Aorta (tissue), 5 donors: ENCODE results near the gene ANP32E. TPM values are rescaled to one million over a fixed set of nuclear protein-coding genes. Genes with fewer than 3 reads are reported as not detected.
A peak's percentile ranks its signal among the peaks of the same experiment; 100 is the strongest.
"Not testable (repeated sequence)": the region's sequence is repeated elsewhere in the genome, so short reads cannot be mapped to it uniquely, and the experiment has no call there.

Experiments
- ATAC-seq: fragments of 200-7000 bp; cut with Tn5 transposase; one replicate; pipeline ENCODE4 v1.9.1; 2022; ENCODE audit warnings: moderate library complexity; ENCODE audit not compliant: low FRiP score
- DNase-seq, 2 donors: peaks; one replicate each; pipeline ENCODE4 v3.0.0-alpha.2; 2020
- H3K27ac ChIP-seq, 2 donors: one replicate each; pipeline ENCODE4 v1.5.1; 2013; ENCODE audit warnings: low read length in 2 of 2, mild to moderate bottlenecking in 2 of 2, moderate library complexity in 2 of 2, control low read depth in 1 of 2, inconsistent platforms in 1 of 2, low read depth in 1 of 2
- H3K27me3 ChIP-seq, 2 donors: one replicate each; pipeline ENCODE4 v1.6.1; 2013; ENCODE audit warnings: control low read depth in 1 of 2, low read length in 1 of 2, mild to moderate bottlenecking in 1 of 2, moderate library complexity in 1 of 2; ENCODE audit not compliant: insufficient read depth in 2 of 2, control insufficient read depth in 1 of 2
- H3K36me3 ChIP-seq, 2 donors: one replicate each; pipeline ENCODE4 v1.6.1; 2013; ENCODE audit warnings: control low read depth in 1 of 2, low read length in 1 of 2, mild to moderate bottlenecking in 1 of 2; ENCODE audit not compliant: insufficient read depth in 2 of 2, control insufficient read depth in 1 of 2
- H3K4me1 ChIP-seq, 2 donors: one replicate each; pipeline ENCODE4 v1.6.1; 2013; ENCODE audit warnings: low read length in 2 of 2, control low read depth in 1 of 2, mild to moderate bottlenecking in 1 of 2, moderate library complexity in 1 of 2; ENCODE audit not compliant: insufficient read depth in 2 of 2, control insufficient read depth in 1 of 2
- H3K4me3 ChIP-seq, 2 donors: one replicate each; pipeline ENCODE4 v1.5.1; 2013; ENCODE audit warnings: low read length in 2 of 2, control low read depth in 1 of 2, mild to moderate bottlenecking in 1 of 2
- H3K9me3 ChIP-seq: one replicate; pipeline ENCODE4 v1.6.1; 2013; ENCODE audit warnings: mild to moderate bottlenecking, low read length; ENCODE audit not compliant: control insufficient read depth
- WGBS, 2 donors: extraction: QIAGEN DNeasy Blood & Tissue Kit; methylation state at CpG; one replicate each; pipeline ENCODE4 v1.1.7; 2013; 5-methylcytosine and 5-hydroxymethylcytosine counted together
- intact Hi-C, 2 donors: fragments of 100-400 bp; cut with DNase I; formaldehyde crosslinking; loops; one replicate each; pipeline versions ENCODE4 v1.14.2 to v1.15.0; 2022
- polyA plus RNA-seq, 2 donors: library from polyadenylated mRNA; stranded (reverse); fragments of 200-250 nt; gene quantifications; one replicate each; pipeline ENCODE4 v1.2.3, GENCODE V29; 2013
- total RNA-seq, 2 donors: library from RNA; stranded (reverse); fragmentation: NEBNext Ultra II Directional; extraction: Animal tissue kit (Norgen Biotek cat#: 25700); gene quantifications; one replicate each; pipeline ENCODE4 v1.2.1, GENCODE V29; 2021
- donor health status: healthy with polysubstance abuse.
- donor health status: Bipolar disorder and iron deficiency.
- donor health status: DM: no; HTN: no; CAD: no.
- donor health status: DM: no; HTN: no; CAD: no.
- donor health status: DM: yes; HTN: yes; CAD: no.

ANP32E gene
- total and polyA plus RNA-seq, 4 donors: 24.6 to 44.8 (median 35.0) TPM

DNA sequence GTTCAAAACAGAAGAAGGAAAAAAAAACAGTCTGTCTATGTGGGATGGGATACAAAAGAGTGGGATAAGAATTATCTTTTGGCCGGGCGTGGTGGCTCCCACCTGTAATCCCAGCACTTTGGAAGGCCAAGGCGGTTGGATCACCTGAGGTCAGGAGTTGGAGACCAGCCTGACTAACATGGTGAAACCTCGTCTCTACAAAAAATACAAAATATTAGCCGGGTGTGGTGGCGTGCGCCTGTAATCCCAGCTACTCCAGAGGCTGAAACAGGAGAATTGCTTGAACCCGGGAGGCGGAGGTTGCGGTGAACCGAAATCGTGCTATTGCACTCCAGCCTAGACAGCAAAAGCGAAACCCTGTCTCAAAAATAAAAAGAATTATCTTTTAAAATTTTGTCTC, 1.3 kb upstream of the ANP32E start:
- H3K4me3 ChIP-seq, intact Hi-C loops, DNase-seq, H3K27me3 ChIP-seq, H3K36me3 ChIP-seq, H3K4me1 ChIP-seq, H3K9me3 ChIP-seq, ATAC-seq, H3K27ac ChIP-seq: not testable (repeated sequence)
- 95% methylated on average over 13 of the region's 13 CpGs for WGBS, 2 donors

DNA sequence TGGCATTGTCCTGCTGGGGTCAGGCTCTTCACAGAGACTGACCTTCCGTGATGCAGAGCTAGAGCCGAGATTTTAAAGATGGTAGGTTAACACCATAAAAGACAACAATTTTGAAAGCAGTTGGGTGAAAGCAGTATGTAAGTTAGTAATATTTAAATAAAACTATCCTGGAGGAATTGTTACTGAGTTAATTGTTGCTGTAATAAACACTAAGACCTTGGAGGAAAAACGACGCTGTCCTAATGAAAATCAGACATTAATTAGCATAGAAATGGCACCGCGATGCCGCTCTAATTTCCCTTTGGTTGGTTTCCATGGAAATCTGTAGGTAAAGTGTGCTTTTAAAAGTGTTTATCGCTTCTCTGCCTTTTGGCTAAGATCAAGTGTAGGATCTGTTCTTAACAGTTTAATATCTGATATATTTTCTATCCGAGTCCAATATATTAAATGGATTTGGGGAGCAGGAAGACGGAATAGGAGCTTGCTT, 745 bp upstream of the ANP32E start:
- Histone ChIP-seq H3K4me3 (peak overlapping the region; percentile 32 to 61), H3K36me3 (no peaks in the 10 kb centered on the region), H3K27ac (no peak overlapping the region), H3K4me1 (no peaks in the 10 kb centered on the region), H3K27me3 (no peaks in the 10 kb centered on the region), H3K9me3 (no peaks in the 10 kb centered on the region)
- intact Hi-C loops: no loop called here
- 27 to 31% methylated on average over 10 of the region's 10 CpGs for WGBS, 2 donors
- no peak for ATAC-seq
- peak in 1 of 2 donors; percentile 15 for DNase-seq

DNA sequence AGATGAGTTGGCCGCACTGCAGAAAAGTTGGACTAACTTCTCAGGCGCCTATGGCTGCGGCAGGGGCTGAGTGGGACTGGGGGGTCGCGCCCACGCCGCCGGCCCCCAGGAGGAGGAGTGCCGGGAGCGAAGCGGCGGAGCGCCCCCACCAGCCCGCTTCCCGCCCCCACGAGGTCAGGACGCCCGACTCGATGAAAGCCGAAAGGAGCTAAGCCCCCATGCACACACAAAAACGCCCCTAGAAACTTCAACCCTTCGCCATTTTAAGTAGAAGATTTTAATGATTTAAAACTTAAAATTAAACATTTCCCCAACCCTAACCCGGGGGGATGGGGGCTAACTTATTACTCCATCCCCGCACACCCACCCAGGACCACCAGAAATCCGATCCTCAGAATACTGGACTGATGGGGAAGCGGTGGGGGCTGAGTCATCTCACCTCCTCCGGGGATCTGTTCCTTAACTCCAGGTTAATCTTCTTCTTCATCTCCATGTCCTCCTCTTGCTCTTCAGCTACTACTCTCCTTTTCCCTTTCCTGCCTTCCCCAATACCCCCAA, 539 bp downstream of the ANP32E start:
- Histone ChIP-seq H3K9me3 (no peaks in the 10 kb centered on the region), H3K27ac (peak overlapping the region; percentile 77 to 93), H3K27me3 (no peaks in the 10 kb centered on the region), H3K4me3 (peak overlapping the region; percentile 90 to 94), H3K4me1 (no peaks in the 10 kb centered on the region), H3K36me3 (no peaks in the 10 kb centered on the region)
- peak in 1 of 2 donors; percentile 77 for DNase-seq
- intact Hi-C loops: no loop called here
- ATAC-seq: peak; percentile 42
- WGBS, 2 donors: 0 to 1% methylated on average over 26 to 27 of the region's 27 CpGs

DNA sequence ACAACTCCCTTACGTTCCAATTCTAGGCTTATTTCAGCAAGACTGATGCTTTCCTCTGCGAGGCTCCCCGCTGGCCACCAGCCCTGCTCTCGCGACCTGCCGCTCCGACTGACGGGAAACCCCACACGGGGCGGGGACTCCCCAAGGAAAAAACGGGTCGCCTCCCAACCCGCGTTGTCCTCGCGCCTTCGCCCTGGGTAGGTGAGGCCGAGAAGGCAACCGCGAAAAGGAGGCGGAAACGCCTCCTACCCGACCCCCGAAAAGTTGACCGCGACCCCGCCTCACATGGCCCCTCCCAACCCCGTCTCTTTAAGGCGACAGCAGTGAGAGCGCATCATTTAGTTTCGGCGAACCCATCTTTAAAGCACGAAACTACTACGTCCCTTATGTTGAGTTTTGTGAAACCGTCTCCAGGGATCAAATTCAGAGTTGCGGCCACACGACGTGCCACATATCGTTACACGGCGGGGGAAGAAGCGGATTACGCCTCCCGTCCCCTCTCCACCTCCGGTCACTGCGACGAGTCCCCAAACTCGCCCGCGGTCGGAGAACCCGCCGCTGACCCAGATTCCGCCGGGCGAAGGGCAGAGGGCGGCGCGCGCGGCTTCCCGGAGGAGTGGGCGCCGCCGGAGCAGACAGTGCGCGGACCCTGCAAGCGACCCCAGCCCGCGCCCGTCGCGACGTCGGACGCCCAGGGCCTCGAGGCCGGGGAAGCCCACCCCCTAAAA, 1.2 kb downstream of the ANP32E start:
- Histone ChIP-seq H3K27ac (peak overlapping the region; percentile 77 to 93), H3K27me3 (no peaks in the 10 kb centered on the region), H3K36me3 (no peaks in the 10 kb centered on the region), H3K4me1 (no peaks in the 10 kb centered on the region), H3K4me3 (peak overlapping the region; percentile 90 to 94), H3K9me3 (no peaks in the 10 kb centered on the region)
- intact Hi-C loops: loop anchor here in 1 of 2 donors (5.0 kb wide), 1 partner anchor 72 kb away; no protein-coding TSS in a partner anchor
- 0% methylated on average over 78 of the region's 78 CpGs for WGBS, 2 donors
- ATAC-seq (peak; percentile 88), DNase-seq (peak; percentile 93)

DNA sequence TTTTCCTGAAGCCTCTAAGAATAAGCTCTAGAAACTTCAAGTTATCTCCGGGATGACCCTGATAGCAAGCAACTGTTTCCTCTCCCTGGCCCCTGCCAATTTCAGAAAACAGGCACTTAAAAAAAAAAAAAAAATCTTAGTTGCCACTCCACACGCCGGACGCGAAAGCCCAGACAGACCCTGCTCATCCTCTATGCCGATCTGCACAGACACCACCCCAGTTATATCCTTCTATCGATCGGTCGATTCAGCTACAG, 1.7 kb downstream of the ANP32E start:
- intact Hi-C loops: loop anchor here in 1 of 2 donors (5.0 kb wide), 1 partner anchor 72 kb away; no protein-coding TSS in a partner anchor
- 0 to 1% methylated on average over 9 of the region's 9 CpGs for WGBS, 2 donors
- ATAC-seq: no peak
- Histone ChIP-seq H3K4me3 (peak overlapping the region; percentile 90 to 94), H3K4me1 (no peaks in the 10 kb centered on the region), H3K9me3 (no peaks in the 10 kb centered on the region), H3K36me3 (no peaks in the 10 kb centered on the region), H3K27ac (peak overlapping the region; percentile 39 to 93), H3K27me3 (no peaks in the 10 kb centered on the region)
- DNase-seq: no peak

DNA sequence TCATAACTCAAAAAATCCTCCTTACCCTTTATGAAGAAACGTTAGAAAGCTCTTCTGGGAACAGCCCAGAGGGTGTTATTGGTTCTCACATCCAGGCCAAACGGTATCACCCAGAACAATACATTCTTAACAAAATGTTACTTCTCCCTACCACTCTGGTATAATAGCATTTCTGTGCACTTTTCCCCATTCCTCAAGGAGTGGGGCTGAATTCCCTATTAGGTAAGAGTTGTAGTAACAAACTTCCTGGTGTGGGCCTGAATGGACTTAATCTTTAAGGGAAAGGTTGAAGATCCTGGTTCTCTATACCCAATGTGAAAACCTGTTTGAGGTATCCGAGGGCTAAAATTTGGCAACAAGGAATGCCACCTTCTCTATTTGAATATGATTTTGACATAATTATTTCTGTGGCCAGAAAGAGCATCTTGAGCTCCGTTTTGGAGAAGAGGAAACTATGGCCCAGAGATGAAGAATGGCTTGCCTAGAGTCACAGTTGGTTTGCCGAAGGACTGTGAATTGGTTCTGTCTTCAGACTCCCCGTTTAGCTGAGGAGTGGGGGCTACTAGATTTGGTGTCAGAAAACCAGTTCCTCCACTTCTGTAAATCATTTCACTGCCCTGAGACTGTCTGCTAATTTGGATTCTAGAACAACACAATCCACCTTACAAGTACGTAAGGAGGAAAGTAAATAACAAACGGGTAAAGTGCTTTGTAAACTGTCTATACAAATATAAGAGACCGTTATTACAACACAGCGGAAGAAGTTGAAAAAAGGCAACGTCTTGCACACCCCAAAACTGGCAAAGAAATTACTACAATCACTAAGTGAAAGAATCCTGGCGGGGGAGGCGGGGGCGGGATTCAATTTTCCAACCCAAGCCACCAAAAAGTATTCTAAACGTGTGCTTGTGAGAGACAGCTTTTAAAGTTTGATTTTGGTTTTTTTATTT, 2.3 kb downstream of the ANP32E start:
- Histone ChIP-seq H3K4me3 (peak overlapping the region; percentile 90 to 94), H3K4me1 (no peaks in the 10 kb centered on the region), H3K27ac (peak overlapping the region; percentile 39 to 93), H3K27me3 (no peaks in the 10 kb centered on the region), H3K9me3 (no peaks in the 10 kb centered on the region), H3K36me3 (no peaks in the 10 kb centered on the region)
- 1 to 3% methylated on average over 15 of the region's 15 CpGs for WGBS, 2 donors
- ATAC-seq: no peak
- DNase-seq: peak in 1 of 2 donors; percentile 68
- intact Hi-C loops: loop anchor here in 1 of 2 donors (5.0 kb wide), 1 partner anchor 71 kb away; no protein-coding TSS in a partner anchor

DNA sequence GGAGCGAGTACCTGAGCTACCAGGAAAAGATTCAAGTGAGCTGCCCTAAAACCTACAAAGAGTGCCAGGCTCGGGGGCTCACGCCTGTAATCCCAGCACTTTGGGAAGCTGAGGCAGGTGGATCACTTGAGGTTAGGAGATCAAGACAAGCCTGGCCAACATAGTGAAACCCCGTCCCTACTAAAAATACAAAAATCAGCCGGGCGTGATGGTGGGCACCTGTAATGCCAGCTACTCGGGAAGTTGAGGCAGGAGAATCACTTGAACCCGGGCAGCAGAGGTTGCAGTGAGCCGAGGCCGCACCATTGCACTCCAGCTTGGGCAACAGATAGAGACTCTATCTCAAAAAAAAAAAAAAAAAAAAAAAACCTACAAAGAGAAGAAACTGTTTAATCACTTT, 3.0 kb downstream of the ANP32E start:
- H3K4me1 ChIP-seq, H3K36me3 ChIP-seq, H3K27me3 ChIP-seq, H3K4me3 ChIP-seq, H3K9me3 ChIP-seq, H3K27ac ChIP-seq, ATAC-seq: not testable (repeated sequence)
- 86 to 89% methylated on average over 10 of the region's 10 CpGs for WGBS, 2 donors
- DNase-seq: peak in 1 of 2 donors; percentile 43
- intact Hi-C loops: loop anchor here in 1 of 2 donors (5.0 kb wide), 1 partner anchor 71 kb away; no protein-coding TSS in a partner anchor

DNA sequence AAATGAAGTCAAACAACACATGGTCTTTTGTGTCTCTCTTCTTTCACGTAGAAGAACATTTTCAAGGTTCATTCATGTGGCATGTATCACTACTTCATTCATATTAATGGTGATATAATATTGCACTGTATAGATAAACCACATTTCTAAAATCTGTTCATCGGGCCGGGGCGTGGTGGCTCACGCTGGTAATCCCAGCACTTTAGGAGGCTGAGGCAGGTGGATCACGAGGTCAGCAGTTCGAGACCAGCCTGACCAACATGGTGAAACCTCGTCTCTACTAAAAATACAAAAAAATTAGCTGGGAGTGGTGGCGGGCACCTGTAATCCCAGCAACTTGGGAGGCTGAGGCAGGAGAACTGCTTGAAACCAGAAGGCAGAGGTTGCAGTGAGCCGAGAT, 7.7 kb downstream of the ANP32E start:
- ATAC-seq, H3K4me3 ChIP-seq, H3K27ac ChIP-seq, H3K36me3 ChIP-seq, H3K27me3 ChIP-seq, DNase-seq, H3K4me1 ChIP-seq, intact Hi-C loops, H3K9me3 ChIP-seq: not testable (repeated sequence)
- WGBS, 2 donors: 94 to 96% methylated on average over 10 of the region's 10 CpGs
